Measurements from ENCODE around the gene TESK2.

The TESK2 gene

DNA sequence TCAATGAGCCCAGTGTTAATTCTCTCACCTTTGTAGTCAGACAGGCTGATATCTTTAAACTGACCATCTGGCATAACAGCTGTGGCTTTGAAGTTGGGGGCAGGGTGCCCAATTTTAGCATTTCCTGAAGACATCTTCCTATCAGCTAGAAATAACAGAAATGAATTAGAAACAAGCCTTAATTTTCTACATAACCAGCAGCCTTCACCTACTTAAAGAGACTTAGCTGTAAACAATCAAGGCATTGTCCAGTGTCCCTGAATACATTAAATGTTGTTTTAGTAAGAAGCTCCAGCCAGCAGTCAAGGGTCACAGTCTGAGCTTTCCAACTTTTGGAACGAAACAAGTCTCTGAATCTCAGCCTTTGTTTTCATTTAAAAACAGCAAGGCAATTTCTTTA is 27.9 kb upstream of the TESK2 start:
- TF ChIP-seq REST (IDR thresholded peaks at IDR 0.05; ENCODE audit: low read depth): no peak
- TF ChIP-seq EP300 (IDR thresholded peaks at IDR 0.05; ENCODE audit: borderline replicate concordance): no peak
- TF ChIP-seq TCF12 (IDR thresholded peaks at IDR 0.05; ENCODE audit: low read depth): no peak
- TF ChIP-seq, protein P1, sequence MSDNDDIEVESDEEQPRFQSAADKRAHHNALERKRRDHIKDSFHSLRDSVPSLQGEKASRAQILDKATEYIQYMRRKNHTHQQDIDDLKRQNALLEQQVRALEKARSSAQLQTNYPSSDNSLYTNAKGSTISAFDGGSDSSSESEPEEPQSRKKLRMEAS (IDR thresholded peaks at IDR 0.05): no peak

- TF ChIP-seq RAD21 (IDR thresholded peaks at IDR 0.05; ENCODE audit: low read depth) (no peak), TEAD4 (IDR thresholded peaks at IDR 0.05) (peak; percentile 24; the same call in 1 of the 2 replicates), FOXM1 (IDR thresholded peaks at IDR 0.05; ENCODE audit: borderline replicate concordance, low read depth) (no peak)
- TF ChIP-seq, protein P2, sequence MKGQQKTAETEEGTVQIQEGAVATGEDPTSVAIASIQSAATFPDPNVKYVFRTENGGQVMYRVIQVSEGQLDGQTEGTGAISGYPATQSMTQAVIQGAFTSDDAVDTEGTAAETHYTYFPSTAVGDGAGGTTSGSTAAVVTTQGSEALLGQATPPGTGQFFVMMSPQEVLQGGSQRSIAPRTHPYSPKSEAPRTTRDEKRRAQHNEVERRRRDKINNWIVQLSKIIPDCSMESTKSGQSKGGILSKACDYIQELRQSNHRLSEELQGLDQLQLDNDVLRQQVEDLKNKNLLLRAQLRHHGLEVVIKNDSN (IDR thresholded peaks at IDR 0.05): no peak
Observed at GRCh38 chr1:45516465-45516864, 25.5 kb upstream of the TESK2 start.

- TF ChIP-seq CREB1 (IDR thresholded peaks at IDR 0.05; ENCODE audit: low read depth): no peak
- TF ChIP-seq EP300 (IDR thresholded peaks at IDR 0.05; ENCODE audit: borderline replicate concordance): no peak
- no peak for TF ChIP-seq TEAD4 (IDR thresholded peaks at IDR 0.05)
- TF ChIP-seq YY1 (IDR thresholded peaks at IDR 0.05; ENCODE audit: low read depth): no peak
- no peak for TF ChIP-seq ZBTB7A (IDR thresholded peaks at IDR 0.05; ENCODE audit: low read depth)
- TF ChIP-seq, protein P2 (IDR thresholded peaks at IDR 0.05): no peak
- no peak for TF ChIP-seq RAD21 (IDR thresholded peaks at IDR 0.05; ENCODE audit: low read depth)
- no peak for TF ChIP-seq FOXM1 (IDR thresholded peaks at IDR 0.05; ENCODE audit: borderline replicate concordance, low read depth)
- TF ChIP-seq CEBPB (IDR thresholded peaks at IDR 0.05): no peak
Observed at GRCh38 chr1:45516036-45516435, 25.1 kb upstream of the TESK2 start.

DNA sequence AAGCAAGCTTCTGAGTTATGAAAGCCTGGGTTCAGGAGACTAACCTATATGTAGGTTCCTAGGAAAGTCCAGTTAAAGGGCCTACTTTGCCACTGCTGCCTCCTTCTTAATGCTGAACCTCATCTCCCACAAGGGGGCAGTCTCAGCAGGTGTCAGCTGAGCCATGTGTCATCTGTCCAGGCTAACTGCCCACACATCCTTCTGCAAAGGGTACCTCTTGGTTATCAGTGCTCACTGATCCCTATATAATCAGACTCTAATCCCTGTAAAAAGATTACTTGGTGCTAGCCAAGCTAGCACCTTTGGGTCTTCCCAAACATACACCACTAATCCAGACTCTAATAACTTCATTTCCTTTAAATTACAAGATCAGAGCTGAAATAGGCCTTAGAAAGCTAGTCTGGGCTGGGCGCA is 21.7 kb upstream of the TESK2 start:
- TF ChIP-seq FOXM1 (IDR thresholded peaks at IDR 0.05; ENCODE audit: borderline replicate concordance, low read depth): no peak
- TF ChIP-seq RAD21 (IDR thresholded peaks at IDR 0.05; ENCODE audit: low read depth): peak; percentile 63
- no peak for TF ChIP-seq EP300 (IDR thresholded peaks at IDR 0.05; ENCODE audit: borderline replicate concordance)
- no peak for TF ChIP-seq ZBTB7A (IDR thresholded peaks at IDR 0.05; ENCODE audit: low read depth)

- no peak for TF ChIP-seq TCF12 (IDR thresholded peaks at IDR 0.05; ENCODE audit: low read depth)
- no peak for TF ChIP-seq NFIC (IDR thresholded peaks at IDR 0.05)
- no peak for TF ChIP-seq EGR1 (IDR thresholded peaks at IDR 0.05)
- TF ChIP-seq CEBPB (IDR thresholded peaks at IDR 0.05): no peak
- no peak for TF ChIP-seq REST (IDR thresholded peaks at IDR 0.05; ENCODE audit: low read depth)
- no peak for TF ChIP-seq CREB1 (IDR thresholded peaks at IDR 0.05; ENCODE audit: low read depth)
- TF ChIP-seq RAD21 (IDR thresholded peaks at IDR 0.05; ENCODE audit: low read depth): no peak
- TF ChIP-seq TAF1 (IDR thresholded peaks at IDR 0.05; ENCODE audit: low read depth): no peak
- TF ChIP-seq TEAD4 (IDR thresholded peaks at IDR 0.05): no peak
- TF ChIP-seq FOXM1 (IDR thresholded peaks at IDR 0.05; ENCODE audit: borderline replicate concordance, low read depth): no peak
- TF ChIP-seq, protein P2 (IDR thresholded peaks at IDR 0.05): no peak
- TF ChIP-seq, protein P1 (IDR thresholded peaks at IDR 0.05): no peak
- no peak for TF ChIP-seq EP300 (IDR thresholded peaks at IDR 0.05; ENCODE audit: borderline replicate concordance)
Observed at GRCh38 chr1:45510972-45511527, 20.1 kb upstream of the TESK2 start.

Measured in Ishikawa (cell line).